MCF 10A (cell line): ENCODE data around the gene FRMD3. TPM values are rescaled to one million over a fixed set of nuclear protein-coding genes. Genes with fewer than 3 reads are reported as not detected.

Experiments
- BruUV-seq: library from RNA; stranded (reverse); fragments of 400-500 nt; replicated peaks from 2 replicates; lab custom pipeline; 2021; lab: Mats Ljungman, UMichigan
- CTCF ChIA-PET: fragments of 300-600 bp; sonication (Branson Sonifier 250); formaldehyde crosslinking; extraction: SDS; loops from one replicate; lab custom pipeline; 2021; ENCODE audit warnings: antibody characterized with exemption, inconsistent platforms; lab: Yijun Ruan, JAX
- POLR2A ChIA-PET: fragments of 300-600, 350-650 bp; sonication (Branson Sonifier 250); formaldehyde crosslinking; extraction: SDS; loops from one replicate; lab custom pipeline; 2020; ENCODE audit warnings: antibody characterized with exemption, inconsistent platforms; lab: Yijun Ruan, JAX
- DNase-seq: peaks from one replicate; pipeline ENCODE4 v3.0.0-alpha.2; 2018; ENCODE audit not compliant: unreplicated experiment
- H3K27ac Mint-ChIP-seq: one replicate; pipeline ENCODE4 v1.8.0; 2022; ENCODE audit warnings: mild to moderate bottlenecking, low read depth, mixed read lengths; ENCODE audit not compliant: unreplicated experiment
- H3K27me3 Mint-ChIP-seq: one replicate; pipeline ENCODE4 v1.8.0; 2022; ENCODE audit warnings: mixed read lengths; ENCODE audit not compliant: insufficient read depth, unreplicated experiment
- H3K36me3 Mint-ChIP-seq: one replicate; pipeline ENCODE4 v1.8.0; 2022; ENCODE audit warnings: mild to moderate bottlenecking, moderate library complexity, mixed read lengths; ENCODE audit not compliant: insufficient read depth, unreplicated experiment
- H3K4me1 Mint-ChIP-seq: one replicate; pipeline ENCODE4 v1.8.0; 2022; ENCODE audit warnings: mixed read lengths; ENCODE audit not compliant: insufficient read depth, unreplicated experiment
- H3K4me3 Mint-ChIP-seq: one replicate; pipeline ENCODE4 v1.8.0; 2022; ENCODE audit warnings: mild to moderate bottlenecking, moderate library complexity, mixed read lengths; ENCODE audit not compliant: unreplicated experiment
- H3K9me3 Mint-ChIP-seq: one replicate; pipeline ENCODE4 v1.8.0; 2022; ENCODE audit warnings: mixed read lengths; ENCODE audit not compliant: unreplicated experiment
- CTCF ChIP-seq: fragments of 200-600 bp; IDR thresholded peaks from one replicate; pipeline ENCODE4 v1.8.0; 2022; ENCODE audit warnings: antibody characterized with exemption, mild to moderate bottlenecking; ENCODE audit not compliant: unreplicated experiment
- intact Hi-C: fragments of 100-400 bp; cut with micrococcal nuclease; formaldehyde crosslinking; loops from 2 replicates; pipeline ENCODE4 v1.14.1; 2022
- total RNA-seq: library from RNA; stranded (reverse); gene quantifications from 2 replicates; pipeline ENCODE4 v1.2.3, GENCODE V29; 2022

FRMD3 gene
- total RNA-seq, 1 experiment from 2014 or later, result 0.28 TPM

GRCh38 chr9:83315649-83316048, 222.6 kb downstream of the FRMD3 start:
- no peak overlapping the region for H3K4me3 Mint-ChIP-seq
- H3K36me3 Mint-ChIP-seq, result no peaks in the 10 kb centered on the region
- no peaks in the 10 kb centered on the region for H3K9me3 Mint-ChIP-seq
- BruUV-seq, result no TSS peak
- TF ChIP-seq CTCF, result no peak
- H3K27ac Mint-ChIP-seq, result no peak overlapping the region
- POLR2A ChIA-PET, result no interaction called here
- intact Hi-C loops, result no loop called here
- DNase-seq, result no peak
- no peaks in the 10 kb centered on the region for H3K27me3 Mint-ChIP-seq
- H3K4me1 Mint-ChIP-seq, result no peaks in the 10 kb centered on the region
- CTCF ChIA-PET, result no interaction called here

- no TSS peak for BruUV-seq
- POLR2A ChIA-PET, result no interaction called here
- CTCF ChIA-PET, result no interaction called here
- intact Hi-C loops, result no loop called here
- Mint-ChIP-seq H3K9me3 (no peaks in the 10 kb centered on the region), H3K36me3 (no peaks in the 10 kb centered on the region), H3K4me3 (no peak overlapping the region), H3K27ac (no peak overlapping the region), H3K27me3 (no peaks in the 10 kb centered on the region), H3K4me1 (no peaks in the 10 kb centered on the region)
- TF ChIP-seq CTCF, result no peak
- DNase-seq, result no peak
Measured at GRCh38 chr9:83313781-83314180, 224.4 kb downstream of the FRMD3 start.

GRCh38 chr9:83312537-83312936, 225.7 kb downstream of the FRMD3 start:
- Mint-ChIP-seq H3K4me1 (no peaks in the 10 kb centered on the region), H3K4me3 (no peak overlapping the region), H3K27ac (no peak overlapping the region), H3K9me3 (no peaks in the 10 kb centered on the region), H3K36me3 (no peaks in the 10 kb centered on the region), H3K27me3 (no peaks in the 10 kb centered on the region)
- no peak for DNase-seq
- intact Hi-C loops, result no loop called here
- TF ChIP-seq CTCF, result no peak
- ChIA-PET POLR2A (no interaction called here), CTCF (interaction anchor here (0.6 kb wide), 1 partner anchor 170 kb away, joined by 3 read pairs; no protein-coding TSS in a partner anchor)
- BruUV-seq, result no TSS peak

GRCh38 chr9:83307066-83307724, 231.0 kb downstream of the FRMD3 start:
- no peaks in the 10 kb centered on the region for H3K4me1 Mint-ChIP-seq

More at GRCh38 chr9:83307066-83307724, 231.0 kb downstream of the FRMD3 start:
- no peak for TF ChIP-seq CTCF
- CTCF ChIA-PET, result interaction anchor here (0.6 to 1.4 kb wide), 3 partner anchors 10 to 125 kb away, joined by 3 read pairs; no protein-coding TSS in a partner anchor
- POLR2A ChIA-PET, result interaction anchor here (0.6 kb wide), 1 partner anchor 60 kb away, joined by 3 read pairs; no protein-coding TSS in a partner anchor
- Mint-ChIP-seq H3K9me3 (no peaks in the 10 kb centered on the region), H3K27ac (no peak overlapping the region), H3K27me3 (peaks cover 12% of the 10 kb centered on the region), H3K4me3 (no peak overlapping the region), H3K36me3 (no peaks in the 10 kb centered on the region)
- no TSS peak for BruUV-seq
- intact Hi-C loops, result no loop called here
- no peak for DNase-seq
